ENCODE data around the gene ENTPD2.

- no peak for TF ChIP-seq CTCF (IDR thresholded peaks at IDR 0.05)
- no peak for TF ChIP-seq POLR2AphosphoS5 (IDR thresholded peaks at IDR 0.05)
Observed at GRCh38 chr9:137082222-137082924, 28.5 kb upstream of the ENTPD2 start.
